BJ (cell line): ENCODE data around the gene FASLG. TPM values are rescaled to one million over a fixed set of nuclear protein-coding genes. Genes with fewer than 3 reads are reported as not detected.

Experiments
- CTCF ChIA-PET: fragments of 350-600 bp; formaldehyde crosslinking; extraction: SDS; loops from one replicate; lab custom pipeline; 2021; ENCODE audit warnings: antibody characterized with exemption, inconsistent platforms; lab: Yijun Ruan, JAX
- POLR2A ChIA-PET: fragments of 300-600 bp; sonication (Branson Sonifier 250); formaldehyde crosslinking; extraction: SDS; loops from one replicate; lab custom pipeline; 2021; ENCODE audit warnings: antibody characterized with exemption; lab: Charles Lee
- DNase-seq: peaks from one replicate; pipeline ENCODE4 v3.0.0-alpha.2; 2011; ENCODE audit warnings: low read depth
- H3K27me3 ChIP-seq: 2 replicates; pipeline ENCODE4 v1.6.0; 2011; ENCODE audit warnings: low read length; ENCODE audit not compliant: control insufficient read depth, insufficient read depth
- H3K36me3 ChIP-seq: 2 replicates; pipeline ENCODE4 v1.5.1; 2011; ENCODE audit warnings: low read length; ENCODE audit not compliant: control insufficient read depth, insufficient read depth
- H3K4me3 ChIP-seq: 2 replicates; pipeline ENCODE4 v1.5.1; 2011; ENCODE audit warnings: low read depth, mild to moderate bottlenecking, control low read depth, low read length
- CTCF ChIP-seq: IDR thresholded peaks from 2 replicates; pipeline ENCODE4 v1.5.1; 2011; ENCODE audit warnings: low read depth, mild to moderate bottlenecking, control low read depth, inconsistent platforms, low read length, moderate library complexity; ENCODE audit not compliant: insufficient read depth
- polyA plus RNA-seq: library from polyadenylated mRNA; depleted of rRNA; stranded (reverse); fragments of >200 nt; gene quantifications from 2 replicates; pipeline ENCODE4 v1.2.3, GENCODE V29; 2011

The FASLG gene
- polyA plus RNA-seq, 1 experiment: not detected

GRCh38 chr1:172637522-172637921 is 21.4 kb upstream of the FASLG start:
- H3K4me3 ChIP-seq: no peak overlapping the region
- DNase-seq: no peak
- H3K27me3 ChIP-seq: no peaks in the 10 kb centered on the region
- H3K36me3 ChIP-seq: no peaks in the 10 kb centered on the region
- ChIA-PET POLR2A (no interaction called here), CTCF (interaction anchor here (0.6 to 1.8 kb wide), 3 partner anchors 24 to 82 kb away, joined by 3 to 6 read pairs (median 4); no protein-coding TSS in a partner anchor)
- no peak for TF ChIP-seq CTCF

- ChIA-PET POLR2A (no interaction called here), CTCF (no interaction called here)
Measured at GRCh38 chr1:172638249-172638648, 20.7 kb upstream of the FASLG start.

GRCh38 chr1:172638885-172639831 is 19.7 kb upstream of the FASLG start:
- Histone ChIP-seq H3K4me3 (no peak overlapping the region), H3K36me3 (no peaks in the 10 kb centered on the region), H3K27me3 (no peaks in the 10 kb centered on the region)
- DNase-seq: peak; percentile 76
- POLR2A ChIA-PET: no interaction called here
- TF ChIP-seq CTCF: no peak
- CTCF ChIA-PET: no interaction called here

More at GRCh38 chr1:172638249-172638648, 20.7 kb upstream of the FASLG start:
- no peak for DNase-seq
- no peak for TF ChIP-seq CTCF
- Histone ChIP-seq H3K27me3 (no peaks in the 10 kb centered on the region), H3K36me3 (no peaks in the 10 kb centered on the region), H3K4me3 (no peak overlapping the region)

- POLR2A ChIA-PET: no interaction called here
- DNase-seq: no peak
- Histone ChIP-seq H3K4me3 (no peak overlapping the region), H3K27me3 (no peaks in the 10 kb centered on the region), H3K36me3 (no peaks in the 10 kb centered on the region)
- CTCF ChIA-PET: no interaction called here
- TF ChIP-seq CTCF: no peak
Measured at GRCh38 chr1:172640111-172640510, 18.8 kb upstream of the FASLG start.

GRCh38 chr1:172641492-172641891 is 17.4 kb upstream of the FASLG start:
- no peaks in the 10 kb centered on the region for H3K27me3 ChIP-seq

More at GRCh38 chr1:172641492-172641891, 17.4 kb upstream of the FASLG start:
- H3K36me3 ChIP-seq: no peaks in the 10 kb centered on the region
- ChIA-PET POLR2A (no interaction called here), CTCF (interaction anchor here (1.3 kb wide), 1 partner anchor 11 kb away, joined by 4 read pairs; no protein-coding TSS in a partner anchor)
- no peak for TF ChIP-seq CTCF
- no peak for DNase-seq
- H3K4me3 ChIP-seq: no peak overlapping the region
